Midbrain (tissue), 1 donor: ENCODE data around the gene NDC1.
"Not testable (repeated sequence)": the region's sequence is repeated elsewhere in the genome, so short reads cannot be mapped to it uniquely, and the experiment has no call there.

Source experiments
- DNase-seq: peaks from one replicate; lab custom pipeline; 2025; lab: John Stamatoyannopoulos, UW

Gene NDC1, protein sequence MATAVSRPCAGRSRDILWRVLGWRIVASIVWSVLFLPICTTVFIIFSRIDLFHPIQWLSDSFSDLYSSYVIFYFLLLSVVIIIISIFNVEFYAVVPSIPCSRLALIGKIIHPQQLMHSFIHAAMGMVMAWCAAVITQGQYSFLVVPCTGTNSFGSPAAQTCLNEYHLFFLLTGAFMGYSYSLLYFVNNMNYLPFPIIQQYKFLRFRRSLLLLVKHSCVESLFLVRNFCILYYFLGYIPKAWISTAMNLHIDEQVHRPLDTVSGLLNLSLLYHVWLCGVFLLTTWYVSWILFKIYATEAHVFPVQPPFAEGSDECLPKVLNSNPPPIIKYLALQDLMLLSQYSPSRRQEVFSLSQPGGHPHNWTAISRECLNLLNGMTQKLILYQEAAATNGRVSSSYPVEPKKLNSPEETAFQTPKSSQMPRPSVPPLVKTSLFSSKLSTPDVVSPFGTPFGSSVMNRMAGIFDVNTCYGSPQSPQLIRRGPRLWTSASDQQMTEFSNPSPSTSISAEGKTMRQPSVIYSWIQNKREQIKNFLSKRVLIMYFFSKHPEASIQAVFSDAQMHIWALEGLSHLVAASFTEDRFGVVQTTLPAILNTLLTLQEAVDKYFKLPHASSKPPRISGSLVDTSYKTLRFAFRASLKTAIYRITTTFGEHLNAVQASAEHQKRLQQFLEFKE

DNA sequence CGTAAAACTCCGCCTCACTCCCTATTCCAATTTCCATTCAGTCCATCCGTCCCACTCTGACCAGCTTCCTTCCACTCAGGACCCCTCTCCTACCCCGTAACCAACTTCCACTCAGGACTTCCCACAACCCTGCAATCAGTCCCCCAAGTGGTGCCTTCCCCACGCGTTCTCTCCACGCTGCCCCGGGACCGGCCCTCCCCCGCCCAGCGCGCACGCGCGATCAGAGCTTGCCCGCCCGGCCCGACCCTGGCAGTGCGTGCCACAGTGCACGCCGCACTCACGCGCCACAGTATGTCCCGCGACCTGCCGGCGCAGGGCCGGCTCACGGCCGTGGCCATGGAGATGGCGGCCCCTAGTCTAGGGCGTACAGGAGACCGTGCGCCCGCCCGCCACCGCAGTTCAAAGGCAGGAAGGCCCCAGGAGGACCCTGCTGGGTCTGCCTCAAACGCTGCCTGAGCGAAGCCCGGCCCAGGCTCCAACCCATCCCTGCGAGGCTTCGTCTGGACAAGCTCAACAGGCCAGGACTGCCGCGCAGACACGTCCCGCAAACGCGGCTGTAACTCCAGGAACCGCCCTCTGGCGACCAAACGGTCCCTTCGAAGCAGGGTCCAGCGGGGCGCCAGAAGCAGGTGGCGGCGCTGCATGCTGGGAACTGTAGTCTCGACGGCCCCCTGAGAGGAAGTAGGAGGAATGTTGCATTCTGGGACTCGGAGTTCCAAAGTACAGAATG lies at the start of gene NDC1:
NDC1 (minus strand) TSS at position 373 of the 730 bp plus-strand sequence; CDS start at position 338, 35 bp downstream.
- DNase-seq: peak; percentile 97

DNA sequence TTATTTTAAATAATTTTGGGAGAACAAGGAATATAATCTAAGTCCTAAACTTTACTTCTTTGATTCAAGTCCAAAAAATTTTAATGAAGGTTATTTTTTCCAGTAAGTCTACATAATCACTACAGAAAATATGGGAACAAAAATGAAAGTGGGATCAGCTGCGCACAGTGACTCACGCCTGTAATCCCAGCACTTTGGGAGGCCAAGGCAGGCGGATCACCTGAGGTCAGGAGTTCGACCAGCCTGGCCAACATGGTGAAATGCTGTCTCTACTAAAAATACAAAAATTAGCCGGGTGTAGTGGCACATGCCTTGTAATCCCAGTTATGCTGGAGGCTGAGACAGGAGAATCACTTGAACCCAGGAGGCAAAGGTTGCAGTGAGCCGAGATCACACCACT lies 45.5 kb upstream of the NDC1 start:
- DNase-seq: not testable (repeated sequence)

DNA sequence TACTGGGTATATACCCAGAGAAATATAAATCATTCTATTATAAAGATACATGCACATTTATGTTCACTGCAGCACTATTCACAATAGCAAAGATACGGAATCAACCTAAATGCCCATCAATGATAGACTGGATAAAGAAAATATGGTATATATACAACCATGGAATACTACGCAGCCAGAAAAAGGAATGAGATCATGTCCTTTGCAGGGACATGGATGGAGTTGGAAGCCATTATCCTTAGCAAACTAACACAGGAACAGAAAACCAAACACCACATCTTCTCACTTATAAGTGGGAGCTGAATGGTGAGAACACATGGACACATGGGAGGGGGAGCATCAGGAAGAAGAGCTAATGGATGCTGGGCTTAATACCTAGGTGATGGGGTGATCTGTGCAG lies 43.8 kb upstream of the NDC1 start:
- DNase-seq: not testable (repeated sequence)

DNA sequence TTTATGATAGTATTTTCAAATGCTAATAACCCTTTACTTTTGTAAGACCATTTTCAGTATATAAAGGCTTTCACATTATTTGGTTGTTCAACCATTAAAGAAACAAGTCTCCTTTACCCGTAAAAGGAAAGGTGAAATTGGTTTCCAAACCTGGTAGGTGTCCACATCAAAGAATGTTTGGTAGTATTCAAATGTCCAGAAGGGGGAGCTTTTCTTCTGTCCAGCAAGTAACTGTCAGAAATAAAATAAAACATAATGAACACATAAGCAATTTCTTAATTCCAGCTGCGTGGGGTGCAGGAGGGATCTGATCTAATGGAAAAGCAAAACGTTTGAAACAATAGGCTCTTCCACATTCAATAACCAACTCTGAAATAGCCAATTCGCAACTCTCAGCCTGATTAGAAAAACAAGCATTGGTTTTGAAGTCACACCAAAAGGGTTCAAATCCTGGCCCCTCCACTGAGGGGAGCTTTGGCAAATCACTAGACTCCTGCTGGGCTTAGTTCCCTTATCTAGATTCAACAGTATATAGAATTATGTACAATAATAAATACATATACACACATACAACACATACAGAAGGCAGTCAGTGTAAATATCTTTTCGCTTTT lies 40.5 kb upstream of the NDC1 start:
- DNase-seq: peak; percentile 30

DNA sequence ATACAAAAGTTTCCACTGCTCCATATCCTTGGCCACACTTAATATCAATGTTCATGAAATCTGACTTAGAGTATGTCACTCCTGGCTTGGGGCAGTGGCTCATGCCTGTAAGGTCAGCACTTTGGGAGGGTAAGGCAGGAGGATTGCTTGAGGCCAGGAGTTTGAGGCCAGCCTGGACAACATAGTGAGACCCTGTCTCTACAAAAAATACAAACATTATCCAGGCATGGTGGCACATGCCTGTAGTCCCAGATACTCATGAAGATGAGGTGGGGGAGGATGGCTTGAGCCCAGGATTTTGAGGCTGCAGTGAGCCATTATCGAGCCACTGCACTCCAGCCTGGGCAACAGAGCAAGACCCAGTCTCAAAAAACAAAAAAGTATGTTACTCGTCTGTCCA lies 37.1 kb upstream of the NDC1 start:
- not testable (repeated sequence) for DNase-seq

DNA sequence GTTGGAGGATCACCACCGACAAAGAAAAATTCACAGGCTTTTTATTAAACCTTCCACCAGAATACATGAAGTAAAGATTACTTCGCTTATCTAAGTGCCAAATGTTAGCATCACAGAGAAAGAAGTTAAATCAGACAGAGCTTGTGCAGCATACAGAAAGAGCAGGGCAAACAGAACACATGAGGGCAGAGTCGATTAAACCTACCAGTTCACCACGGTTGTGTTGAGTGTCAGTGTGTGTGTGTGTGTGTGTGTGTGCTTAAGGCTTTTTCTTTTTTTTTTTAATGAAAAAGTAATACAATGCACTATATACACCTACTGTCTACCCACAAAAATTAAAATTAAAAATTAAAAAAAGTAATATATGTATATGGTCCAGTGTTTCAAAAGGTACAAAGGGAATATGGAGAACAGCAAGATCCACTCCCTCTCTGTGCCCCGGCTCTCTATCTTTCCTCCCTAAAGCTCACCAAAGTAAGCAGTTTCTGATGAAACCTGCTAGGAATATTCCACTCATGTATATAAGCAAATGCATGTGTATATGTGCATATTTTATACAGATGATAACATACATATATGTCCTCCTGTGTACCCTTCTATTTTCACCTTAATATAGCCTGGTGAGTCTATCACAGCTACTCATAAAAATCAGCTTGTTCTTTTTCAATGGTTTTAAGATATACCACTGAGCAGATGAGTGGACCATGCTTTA lies 33.8 kb upstream of the NDC1 start:
- DNase-seq: no peak

DNA sequence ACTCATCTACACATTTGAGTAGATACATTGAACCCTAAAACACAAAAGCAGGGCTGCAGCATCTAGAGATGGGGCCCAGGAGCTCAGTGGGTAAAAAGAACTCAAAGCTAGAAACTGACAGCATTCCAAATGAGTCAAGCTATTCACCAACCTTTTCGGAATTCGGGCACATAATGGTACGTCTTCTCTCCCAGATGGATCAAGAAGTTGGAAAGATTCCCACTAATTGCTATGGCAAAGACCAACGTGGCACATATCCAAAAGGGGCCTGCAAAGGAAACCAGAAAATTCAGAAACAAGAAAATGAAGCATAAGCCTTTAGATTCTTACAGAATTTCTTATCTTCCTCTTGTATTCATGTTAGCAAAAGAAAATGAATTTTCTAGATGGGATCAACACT lies 33.1 kb upstream of the NDC1 start:
- DNase-seq: no peak

DNA sequence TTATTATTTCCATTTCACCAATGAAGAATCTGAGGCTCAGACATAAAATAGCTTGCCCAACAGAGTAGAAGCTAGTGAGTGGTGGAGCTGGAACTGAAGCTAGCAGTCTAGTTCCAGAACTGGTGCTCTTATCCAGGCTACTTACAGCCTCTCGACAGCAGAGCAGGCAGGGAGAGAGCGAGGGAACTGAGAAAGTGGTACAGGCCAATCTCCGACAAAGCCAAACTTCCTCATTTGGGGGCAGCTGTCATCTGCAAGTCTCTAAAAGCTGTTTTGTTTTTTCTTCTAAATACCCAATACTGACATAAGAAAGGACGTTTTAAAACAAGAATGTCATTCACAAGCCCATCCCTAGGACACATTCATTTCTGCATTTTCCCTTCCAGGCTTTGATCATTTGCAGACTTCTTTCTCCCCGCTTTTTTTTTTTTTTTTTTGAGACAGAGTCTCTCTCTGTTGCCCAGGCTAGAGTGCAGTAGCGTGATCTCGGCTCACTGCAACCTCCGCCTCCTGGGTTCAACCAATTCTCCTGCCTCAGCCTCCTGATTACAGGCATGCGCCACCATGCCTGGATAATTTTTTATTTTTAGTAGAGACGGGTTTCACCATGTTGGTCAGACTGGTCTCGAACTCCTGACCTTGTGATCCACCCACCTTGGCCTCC lies 31.5 kb upstream of the NDC1 start:
- DNase-seq: peak; percentile 18

DNA sequence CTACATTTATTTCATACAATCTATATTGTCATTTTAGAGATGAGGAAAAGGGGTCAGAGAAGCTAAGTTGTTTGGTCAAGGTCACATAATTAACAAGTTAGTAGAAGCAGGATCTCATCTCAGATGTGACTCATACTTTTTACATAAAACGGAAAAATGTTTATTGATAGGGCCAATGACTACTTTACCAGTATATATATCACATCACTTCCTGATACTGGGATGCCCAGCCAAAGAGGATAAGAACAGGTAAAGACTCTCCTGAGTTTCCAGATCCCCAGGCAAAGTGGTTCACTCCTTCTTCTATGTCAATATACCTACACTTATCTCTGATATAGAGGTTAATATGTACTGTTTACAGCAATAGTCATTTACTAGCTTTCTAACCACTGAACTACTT lies 30.5 kb upstream of the NDC1 start:
- DNase-seq: no peak

DNA sequence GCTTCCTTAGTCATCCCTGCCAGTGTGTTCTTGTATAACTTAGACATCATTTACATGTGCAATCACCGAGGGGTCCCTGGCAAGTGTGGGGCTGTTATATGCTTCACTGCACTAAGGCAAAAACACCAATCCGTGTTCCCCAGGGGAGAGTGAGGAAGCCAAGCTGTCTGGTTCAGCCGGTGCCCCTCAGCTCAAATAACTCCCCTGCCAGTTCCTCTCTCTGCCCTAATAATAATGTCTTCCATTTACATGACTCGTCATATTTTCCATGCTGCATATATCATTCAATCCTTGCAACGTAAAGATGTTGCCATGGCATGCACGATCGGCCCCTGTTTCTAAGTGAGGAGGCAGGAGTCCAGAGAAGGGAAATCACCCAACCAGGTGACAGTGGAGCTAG lies 24.4 kb upstream of the NDC1 start:
- no peak for DNase-seq

DNA sequence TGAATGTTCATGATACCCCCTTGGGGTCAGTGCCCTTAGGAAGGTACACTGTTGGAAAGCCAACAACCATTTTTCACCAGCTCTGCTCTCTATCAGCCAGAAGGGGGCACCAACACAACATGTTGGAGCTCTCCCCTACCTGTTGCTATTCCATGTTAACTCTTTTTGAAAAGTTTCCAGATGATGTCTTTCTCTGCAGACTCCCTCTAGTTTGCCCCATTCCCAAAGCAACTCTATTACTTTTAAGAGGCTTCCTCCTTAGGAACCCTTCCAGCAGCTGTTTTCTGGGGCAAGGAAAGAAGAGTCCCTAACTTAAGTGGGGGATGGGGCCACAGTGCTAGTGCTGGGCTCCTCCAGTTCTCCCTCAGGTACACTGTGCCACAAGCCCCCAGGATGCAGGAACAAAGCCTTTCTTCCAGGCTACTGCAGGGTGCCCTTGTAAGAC lies 22.9 kb upstream of the NDC1 start:
- peak; percentile 23 for DNase-seq

DNA sequence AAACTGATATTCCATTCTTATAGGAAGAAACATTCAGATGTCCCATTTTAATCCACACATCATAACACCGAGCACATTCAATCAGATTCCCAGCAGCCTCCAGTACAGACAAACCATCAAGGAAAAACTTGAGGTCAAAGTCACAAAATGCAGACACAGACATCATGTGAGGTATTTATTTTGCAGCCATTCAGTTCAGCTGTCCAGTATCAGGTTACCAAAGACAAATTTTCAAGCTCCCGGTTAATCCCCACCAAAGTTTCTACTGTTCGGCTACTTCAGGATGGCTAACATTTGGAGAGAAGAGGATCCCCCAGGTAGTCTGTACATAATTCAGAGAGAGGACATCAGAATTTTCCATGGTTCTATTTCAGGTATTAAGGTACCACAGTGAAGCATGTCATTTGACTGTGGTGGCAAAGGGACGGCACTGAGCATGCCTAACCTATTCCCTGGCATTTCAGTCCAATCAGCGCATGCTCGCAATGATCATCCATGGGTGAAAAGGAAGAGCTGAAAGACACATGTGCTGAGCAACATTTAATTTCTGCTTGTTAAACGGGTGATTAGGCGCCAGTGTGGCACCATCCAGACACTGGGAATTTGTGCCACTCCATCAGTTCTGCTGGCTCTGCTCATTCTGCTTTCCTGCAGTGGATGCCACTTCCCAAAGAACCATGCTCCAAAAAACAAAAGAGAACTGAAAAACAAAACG lies 13.6 kb upstream of the NDC1 start:
- no peak for DNase-seq

DNA sequence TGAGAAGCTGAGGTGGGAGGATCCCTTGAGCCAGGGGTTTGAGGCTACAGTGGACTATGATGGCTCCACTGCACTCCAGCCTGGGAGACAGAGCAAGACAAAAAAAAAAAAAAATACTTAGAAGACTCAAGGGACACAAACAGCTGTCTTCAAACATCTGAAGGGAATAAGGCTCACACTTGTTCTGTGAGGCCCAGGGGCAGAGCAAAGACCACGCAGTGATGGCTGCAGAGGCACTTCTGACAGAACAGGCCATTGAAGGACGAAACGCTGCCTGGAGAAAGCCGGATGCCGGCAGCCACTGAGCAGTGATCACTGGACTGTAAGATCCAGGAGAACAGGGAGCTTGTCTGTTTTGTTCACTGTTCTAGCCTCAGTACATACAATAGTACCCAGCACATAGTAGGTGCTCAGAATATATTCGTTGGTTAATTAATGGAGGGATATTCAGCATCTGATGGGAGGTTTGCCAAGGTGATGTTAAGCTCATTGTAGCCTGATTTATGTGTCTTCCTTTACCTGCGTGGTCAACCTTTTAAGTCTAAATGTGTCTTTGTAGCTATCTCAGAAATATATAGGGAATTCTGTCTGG lies 12.1 kb upstream of the NDC1 start:
- DNase-seq: no peak

DNA sequence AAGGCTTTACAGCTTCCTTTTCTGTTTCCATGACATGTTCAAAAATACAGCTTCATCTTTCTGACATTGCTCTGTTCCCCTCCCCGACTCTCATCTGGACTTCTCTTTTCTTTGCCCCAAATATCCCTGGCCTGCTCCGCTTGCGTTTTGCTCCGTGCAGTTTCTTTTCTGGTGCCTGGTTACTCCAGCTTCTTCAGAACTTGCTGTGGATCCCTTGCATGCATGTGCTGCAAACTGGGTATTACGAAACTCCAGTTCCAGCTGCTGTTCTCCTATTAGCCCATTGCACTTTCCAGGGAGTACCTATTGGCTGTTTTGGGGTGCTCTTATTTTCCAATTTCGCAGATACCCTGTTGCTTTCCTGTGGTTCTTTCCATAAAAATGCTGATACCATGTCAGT lies 9.9 kb upstream of the NDC1 start:
- no peak for DNase-seq

DNA sequence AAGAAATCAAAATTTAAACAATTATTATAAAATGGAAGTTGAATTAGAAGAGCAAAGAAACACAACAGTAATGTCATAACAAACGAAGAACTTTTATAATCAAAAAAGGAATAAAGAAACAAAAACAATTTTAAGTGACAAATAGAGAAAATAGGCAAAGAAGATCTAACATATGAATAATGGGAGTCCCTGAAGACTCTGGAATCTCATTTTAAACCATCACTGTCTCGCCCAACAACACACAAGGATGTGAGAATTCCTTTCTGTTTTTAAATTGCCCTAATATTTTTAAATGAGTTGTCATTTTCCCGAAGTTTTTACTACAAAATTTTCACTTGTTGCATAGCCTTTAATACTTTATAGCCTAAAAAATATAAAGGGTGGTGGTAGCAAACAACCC lies 4.3 kb upstream of the NDC1 start:
- DNase-seq: no peak

DNA sequence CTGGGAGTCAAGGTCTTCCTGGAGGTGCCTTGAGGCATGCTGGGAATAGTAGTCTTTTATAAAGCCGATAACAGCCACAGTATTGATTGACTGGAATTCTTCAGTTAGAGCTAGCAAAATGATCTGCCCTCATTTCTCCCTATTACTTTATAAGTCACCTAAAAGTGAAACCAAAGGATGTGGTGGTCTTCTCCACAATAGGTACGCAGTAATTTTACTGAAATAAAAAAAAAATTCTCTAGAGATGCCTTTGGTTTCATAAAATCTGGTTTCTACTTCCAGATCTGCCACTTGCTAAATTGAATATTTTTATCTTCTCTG lies 518 bp upstream of the NDC1 start:
- DNase-seq: no peak

DNA sequence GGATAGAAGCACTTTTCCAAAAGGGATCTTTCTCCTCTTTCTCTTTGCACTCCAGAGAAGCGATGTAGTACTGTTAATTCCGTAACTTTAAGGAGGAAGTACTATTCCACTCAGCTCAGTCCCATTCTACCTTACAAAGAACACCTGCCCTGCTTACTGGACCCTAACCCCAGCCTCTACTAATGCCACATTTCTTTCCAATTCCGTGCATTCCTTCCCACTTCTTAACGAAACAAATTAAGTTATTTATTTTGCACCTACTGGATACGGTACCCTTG lies 511 bp downstream of the NDC1 start:
- no peak for DNase-seq

DNA sequence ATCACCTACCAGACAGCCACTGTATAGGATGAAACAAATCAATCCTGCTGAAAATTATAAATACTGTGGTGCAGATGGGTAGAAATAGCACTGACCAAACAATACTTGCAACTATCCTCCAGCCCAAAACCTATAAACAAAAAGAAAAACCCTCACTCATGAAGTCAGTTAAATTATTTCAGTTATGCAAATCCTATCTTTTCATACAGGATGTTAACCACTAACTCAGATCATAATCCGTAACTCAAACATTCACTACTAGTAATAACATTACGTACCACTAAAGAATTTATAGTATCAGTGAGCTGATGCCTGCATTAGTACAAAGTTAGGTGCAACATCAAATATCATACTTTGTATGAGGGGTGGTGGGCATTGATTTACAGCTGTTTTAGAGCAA lies 2.6 kb downstream of the NDC1 start:
- DNase-seq: no peak

DNA sequence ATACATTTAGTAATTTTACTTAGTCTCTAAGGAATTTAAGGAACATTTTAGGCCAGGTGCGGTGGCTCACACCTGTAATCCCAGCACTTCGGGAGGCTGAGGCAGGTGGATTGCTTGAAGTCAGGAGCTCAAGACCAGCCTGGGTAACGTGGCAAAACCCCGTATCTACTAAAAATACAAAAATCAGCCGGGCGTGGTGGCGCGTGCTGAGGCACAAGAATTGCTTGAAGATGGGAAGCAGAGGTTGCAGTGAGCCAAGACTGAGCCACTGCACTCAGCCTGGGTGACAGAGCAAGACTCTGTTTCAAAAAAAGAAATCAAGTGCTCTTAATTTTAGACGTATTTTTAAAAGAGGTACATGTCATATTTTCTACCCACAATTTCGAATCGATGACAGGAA lies 3.3 kb downstream of the NDC1 start:
- DNase-seq: no peak

DNA sequence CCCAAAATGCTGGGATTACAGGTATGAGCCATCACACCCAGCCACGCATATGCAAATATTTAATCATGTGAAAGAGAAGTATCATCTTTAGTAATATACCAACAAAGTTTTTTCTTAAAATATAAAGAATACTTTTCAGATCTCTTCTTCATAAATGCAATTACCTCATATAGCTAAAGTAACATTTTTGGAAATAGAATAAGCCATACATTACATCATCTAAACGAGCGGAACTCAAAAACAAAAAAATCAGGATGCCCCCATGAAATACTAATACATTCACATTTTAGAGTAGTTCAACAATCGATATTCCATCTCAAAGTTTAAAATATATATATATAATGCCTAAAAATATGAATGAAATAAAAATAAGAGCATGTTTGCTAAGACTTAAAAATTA lies 4.7 kb downstream of the NDC1 start:
- DNase-seq: no peak

DNA sequence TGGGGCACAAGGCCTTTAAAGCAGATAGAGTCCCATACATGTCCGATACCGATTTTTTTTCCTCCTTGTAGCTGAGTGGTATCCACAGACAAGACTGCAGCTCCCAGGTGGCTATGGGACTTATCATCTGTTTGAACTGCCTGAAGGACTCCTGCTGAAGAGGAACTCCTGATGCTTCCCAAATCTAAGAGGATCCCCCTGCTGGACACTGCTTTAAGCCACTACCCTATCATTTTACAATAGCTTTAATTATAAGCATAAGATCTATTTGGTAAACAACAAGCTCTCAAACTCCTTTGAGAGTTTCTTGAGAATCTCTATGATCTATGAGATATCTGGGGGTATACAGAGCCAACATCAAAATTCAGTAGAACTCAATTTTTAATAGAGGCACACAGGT lies 11.7 kb downstream of the NDC1 start:
- no peak for DNase-seq
